ENCODE results near the gene GFPT1.

- TF ChIP-seq POLR2A (IDR thresholded peaks at IDR 0.05; ENCODE audit: extremely low read depth, insufficient read length) (no peak), CTCF (IDR thresholded peaks at IDR 0.05; ENCODE audit: low read depth, low read length) (no peak), MAX (IDR thresholded peaks at IDR 0.05; ENCODE audit: low read depth, low read length) (no peak), MYC (IDR thresholded peaks at IDR 0.05; ENCODE audit: low read depth, low read length) (no peak)
These were observed 18.4 kb downstream of the GFPT1 start for GRCh38 chr2:69368588-69368987.

Data from NB4 (cell line).